ENCODE results near the gene ST3GAL3. TPM values are rescaled to one million over a fixed set of nuclear protein-coding genes. Genes with fewer than 3 reads are reported as not detected.

Gene ST3GAL3
- total RNA-seq, 1 experiment from 2014 or later = 8.3 TPM

DNA sequence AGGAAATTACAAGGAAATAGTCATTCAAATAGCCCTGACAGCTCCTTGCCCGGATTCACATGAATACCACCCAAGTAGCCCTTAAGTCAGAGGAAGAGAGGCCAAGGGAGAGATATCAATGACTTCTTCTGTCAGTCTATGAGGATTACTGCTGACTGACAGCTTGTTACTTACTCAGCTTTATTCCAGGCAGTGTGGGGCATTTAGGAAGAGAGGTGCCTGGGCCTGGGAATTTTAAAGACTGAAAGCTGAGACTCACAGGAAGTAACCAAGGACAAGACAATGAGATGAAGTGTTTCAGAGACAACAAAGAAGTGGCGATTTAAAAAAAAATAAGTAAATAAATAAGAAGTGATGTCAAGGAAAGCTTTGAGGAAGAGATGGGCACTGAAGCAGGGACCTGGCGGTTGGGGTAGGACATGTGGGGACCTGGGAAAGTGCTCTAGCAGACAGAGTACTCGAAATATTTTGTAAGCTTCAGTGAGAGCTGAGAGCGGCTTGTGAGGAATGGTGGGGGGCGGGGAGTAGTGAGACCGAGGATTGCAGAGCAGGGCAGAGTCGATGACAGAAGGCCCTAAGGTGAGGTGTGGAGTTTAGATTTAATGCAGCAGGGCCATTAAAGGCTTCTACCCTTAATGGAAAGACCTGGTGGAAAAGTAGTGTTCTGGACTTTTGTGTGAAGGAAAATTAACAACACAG is 58.9 kb downstream of the ST3GAL3 start:
- Mint-ChIP-seq H3K9me3 (no peaks in the 10 kb centered on the region), H3K4me3 (no peak overlapping the region), H3K27me3 (ENCODE audit: low read depth) (no peaks in the 10 kb centered on the region), H3K4me1 (peaks cover 38% of the 10 kb centered on the region in 2 experiments), H3K27ac (no peak overlapping the region), H3K36me3 (ENCODE audit: insufficient read depth in 1 of 3, low read depth in 3 of 3) (no peaks in the 10 kb centered on the region)
- H3T11ph ChIP-seq (ENCODE audit: low read length) = peak overlapping the region; percentile 92
- H3K14ac ChIP-seq (ENCODE audit: insufficient read depth, low read length) = peak overlapping the region; percentile 81; the same call in 1 of the 2 replicates
- no peak overlapping the region for H4K91ac ChIP-seq (ENCODE audit: insufficient read length, low read depth, low read length)
- peaks cover 24% of the 10 kb centered on the region for H3K4me1 ChIP-seq (ENCODE audit: insufficient read depth, low read length)
- H3K79me2 ChIP-seq (ENCODE audit: insufficient read depth, low read length) = no peaks in the 10 kb centered on the region
- DNase-seq = peak; percentile 68
- TF ChIP-seq, protein P1, sequence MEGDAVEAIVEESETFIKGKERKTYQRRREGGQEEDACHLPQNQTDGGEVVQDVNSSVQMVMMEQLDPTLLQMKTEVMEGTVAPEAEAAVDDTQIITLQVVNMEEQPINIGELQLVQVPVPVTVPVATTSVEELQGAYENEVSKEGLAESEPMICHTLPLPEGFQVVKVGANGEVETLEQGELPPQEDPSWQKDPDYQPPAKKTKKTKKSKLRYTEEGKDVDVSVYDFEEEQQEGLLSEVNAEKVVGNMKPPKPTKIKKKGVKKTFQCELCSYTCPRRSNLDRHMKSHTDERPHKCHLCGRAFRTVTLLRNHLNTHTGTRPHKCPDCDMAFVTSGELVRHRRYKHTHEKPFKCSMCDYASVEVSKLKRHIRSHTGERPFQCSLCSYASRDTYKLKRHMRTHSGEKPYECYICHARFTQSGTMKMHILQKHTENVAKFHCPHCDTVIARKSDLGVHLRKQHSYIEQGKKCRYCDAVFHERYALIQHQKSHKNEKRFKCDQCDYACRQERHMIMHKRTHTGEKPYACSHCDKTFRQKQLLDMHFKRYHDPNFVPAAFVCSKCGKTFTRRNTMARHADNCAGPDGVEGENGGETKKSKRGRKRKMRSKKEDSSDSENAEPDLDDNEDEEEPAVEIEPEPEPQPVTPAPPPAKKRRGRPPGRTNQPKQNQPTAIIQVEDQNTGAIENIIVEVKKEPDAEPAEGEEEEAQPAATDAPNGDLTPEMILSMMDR (conservative IDR thresholded peaks at IDR 0.05) = no peak
- no peak overlapping the region for H2AK5ac ChIP-seq (ENCODE audit: insufficient read length, low read length)
- H2BK120ac ChIP-seq (ENCODE audit: low read depth, low read length, poor library complexity, severe bottlenecking) = peak overlapping the region; percentile 94
- no peaks in the 10 kb centered on the region for H3K79me1 ChIP-seq (ENCODE audit: insufficient read depth, low read depth, low read length, poor library complexity, severe bottlenecking)
- no peak overlapping the region for H2BK15ac ChIP-seq (ENCODE audit: low read depth, low read length)
- no peak overlapping the region for H2BK20ac ChIP-seq (ENCODE audit: low read depth, low read length, poor library complexity, severe bottlenecking)
- H3K18ac ChIP-seq (ENCODE audit: insufficient read length, low read depth, low read length) = peak overlapping the region; percentile 77
- H4K8ac ChIP-seq (replicated peaks; ENCODE audit: insufficient read length, low read depth, low read length) = no peak overlapping the region
- no CpG with 5 or more reads among the region's 8 CpGs for WGBS (ENCODE audit: extremely low coverage, insufficient read length, low lambda C conversion rate)
- H4K20me1 ChIP-seq (ENCODE audit: control insufficient read depth, insufficient read depth, insufficient read length) = no peaks in the 10 kb centered on the region
- H3K56ac ChIP-seq (ENCODE audit: insufficient read length, low read depth, low read length) = no peak overlapping the region
- no peak overlapping the region for H2AFZ ChIP-seq (ENCODE audit: low read length)
- H3K27ac ChIP-seq (ENCODE audit: insufficient read length, low read depth, low read length) = peak overlapping the region; percentile 89
- H3K9ac ChIP-seq (ENCODE audit: extremely low read depth, insufficient read length, low read length) = peak overlapping the region; percentile 52
- peak overlapping the region; percentile 63 for H3K4me2 ChIP-seq (ENCODE audit: insufficient read depth, insufficient read length, low read length)
- peak overlapping the region; percentile 81 for H2BK5ac ChIP-seq (ENCODE audit: insufficient read length, low read length)
- no peak overlapping the region for H3K23ac ChIP-seq (ENCODE audit: insufficient read length, low read depth, low read length)
- H3K9me3 ChIP-seq (ENCODE audit: control insufficient read depth, low read depth, low read length) = no peaks in the 10 kb centered on the region
- peak overlapping the region; percentile 53 for H2BK12ac ChIP-seq (ENCODE audit: insufficient read length, low read depth, low read length)
- no peaks in the 10 kb centered on the region for H3K23me2 ChIP-seq (ENCODE audit: insufficient read length, low read depth, low read length, poor library complexity, severe bottlenecking)
- H4K5ac ChIP-seq (ENCODE audit: insufficient read length, low read depth, low read length) = peak overlapping the region; percentile 47
- no peaks in the 10 kb centered on the region for H3K27me3 ChIP-seq (ENCODE audit: insufficient read depth, low read length)
- no peak overlapping the region for H3K4ac ChIP-seq (ENCODE audit: low read depth, low read length)
